Measurements from ENCODE around the gene PRR12.

The PRR12 gene

DNA sequence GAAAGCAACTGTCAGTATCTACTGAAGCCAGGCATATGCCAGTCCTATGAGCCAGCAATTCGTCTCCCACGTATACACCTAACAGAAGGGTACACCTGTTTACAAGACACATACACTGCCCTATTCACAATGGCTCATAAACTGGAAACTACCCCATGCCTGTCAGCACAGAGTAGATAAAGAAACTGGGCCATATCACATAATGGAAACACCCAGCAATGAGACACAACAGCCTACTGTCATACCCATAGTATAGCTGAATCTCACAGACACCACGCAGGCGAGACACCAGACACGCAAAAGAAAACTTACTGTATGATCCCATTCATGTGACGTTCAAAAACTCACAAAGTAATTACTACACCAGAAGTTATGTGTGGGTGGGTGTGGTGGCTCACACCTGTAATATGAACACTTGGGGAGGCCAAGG lies 26.4 kb upstream of the PRR12 start:
- H3K36me3 ChIP-seq (ENCODE audit: control insufficient read depth, insufficient read depth, low read length): peaks cover 2% of the 10 kb centered on the region
- 92% methylated on average over 6 of the region's 6 CpGs for WGBS, 2 experiments
- H3K27me3 ChIP-seq (ENCODE audit: control insufficient read depth, insufficient read depth, low read length, poor library complexity, severe bottlenecking): no peaks in the 10 kb centered on the region
- H3K9me3 ChIP-seq (ENCODE audit: control insufficient read depth, low read length): no peaks in the 10 kb centered on the region
- H3K4me1 ChIP-seq (ENCODE audit: control insufficient read depth, insufficient read depth, low read length): no peaks in the 10 kb centered on the region
- no peak overlapping the region for H3K27ac ChIP-seq (ENCODE audit: insufficient read depth, low read depth, low read length, poor library complexity, severe bottlenecking)
- no peak overlapping the region for H3K4me3 ChIP-seq (ENCODE audit: insufficient read depth, low read depth, low read length)

GRCh38 chr19:49565261-49565660 lies 25.7 kb upstream of the PRR12 start:
- Histone ChIP-seq H3K4me1 (ENCODE audit: control insufficient read depth, insufficient read depth, low read length) (peaks cover under 1% of the 10 kb centered on the region), H3K27me3 (ENCODE audit: control insufficient read depth, insufficient read depth, low read length, poor library complexity, severe bottlenecking) (no peaks in the 10 kb centered on the region), H3K4me3 (ENCODE audit: insufficient read depth, low read depth, low read length) (no peak overlapping the region), H3K36me3 (ENCODE audit: control insufficient read depth, insufficient read depth, low read length) (no peaks in the 10 kb centered on the region), H3K9me3 (ENCODE audit: control insufficient read depth, low read length) (no peaks in the 10 kb centered on the region), H3K27ac (ENCODE audit: insufficient read depth, low read depth, low read length, poor library complexity, severe bottlenecking) (no peak overlapping the region)
- 87 to 96% methylated on average over 4 of the region's 4 CpGs for WGBS, 2 experiments

GRCh38 chr19:49566302-49566701 lies 24.7 kb upstream of the PRR12 start:
- 93 to 94% methylated on average over 3 of the region's 3 CpGs for WGBS, 2 experiments

GRCh38 chr19:49567861-49568441 lies 23.0 kb upstream of the PRR12 start:
- 92 to 94% methylated on average over 9 of the region's 9 CpGs for WGBS, 2 experiments
- Histone ChIP-seq H3K9me3 (ENCODE audit: control insufficient read depth, low read length) (no peaks in the 10 kb centered on the region), H3K4me3 (ENCODE audit: insufficient read depth, low read depth, low read length) (no peak overlapping the region), H3K27ac (ENCODE audit: insufficient read depth, low read depth, low read length, poor library complexity, severe bottlenecking) (no peak overlapping the region), H3K27me3 (ENCODE audit: control insufficient read depth, insufficient read depth, low read length, poor library complexity, severe bottlenecking) (no peaks in the 10 kb centered on the region), H3K36me3 (ENCODE audit: control insufficient read depth, insufficient read depth, low read length) (no peaks in the 10 kb centered on the region), H3K4me1 (ENCODE audit: control insufficient read depth, insufficient read depth, low read length) (peaks cover 6% of the 10 kb centered on the region)

More at GRCh38 chr19:49566302-49566701, 24.7 kb upstream of the PRR12 start:
- Histone ChIP-seq H3K27me3 (ENCODE audit: control insufficient read depth, insufficient read depth, low read length, poor library complexity, severe bottlenecking) (no peaks in the 10 kb centered on the region), H3K27ac (ENCODE audit: insufficient read depth, low read depth, low read length, poor library complexity, severe bottlenecking) (no peak overlapping the region), H3K36me3 (ENCODE audit: control insufficient read depth, insufficient read depth, low read length) (no peaks in the 10 kb centered on the region), H3K9me3 (ENCODE audit: control insufficient read depth, low read length) (no peaks in the 10 kb centered on the region), H3K4me3 (ENCODE audit: insufficient read depth, low read depth, low read length) (no peak overlapping the region), H3K4me1 (ENCODE audit: control insufficient read depth, insufficient read depth, low read length) (peaks cover 6% of the 10 kb centered on the region)

GRCh38 chr19:49570138-49570856 lies 20.7 kb upstream of the PRR12 start:
- 41% methylated on average over 14 of the region's 14 CpGs for WGBS, 2 experiments

DNA sequence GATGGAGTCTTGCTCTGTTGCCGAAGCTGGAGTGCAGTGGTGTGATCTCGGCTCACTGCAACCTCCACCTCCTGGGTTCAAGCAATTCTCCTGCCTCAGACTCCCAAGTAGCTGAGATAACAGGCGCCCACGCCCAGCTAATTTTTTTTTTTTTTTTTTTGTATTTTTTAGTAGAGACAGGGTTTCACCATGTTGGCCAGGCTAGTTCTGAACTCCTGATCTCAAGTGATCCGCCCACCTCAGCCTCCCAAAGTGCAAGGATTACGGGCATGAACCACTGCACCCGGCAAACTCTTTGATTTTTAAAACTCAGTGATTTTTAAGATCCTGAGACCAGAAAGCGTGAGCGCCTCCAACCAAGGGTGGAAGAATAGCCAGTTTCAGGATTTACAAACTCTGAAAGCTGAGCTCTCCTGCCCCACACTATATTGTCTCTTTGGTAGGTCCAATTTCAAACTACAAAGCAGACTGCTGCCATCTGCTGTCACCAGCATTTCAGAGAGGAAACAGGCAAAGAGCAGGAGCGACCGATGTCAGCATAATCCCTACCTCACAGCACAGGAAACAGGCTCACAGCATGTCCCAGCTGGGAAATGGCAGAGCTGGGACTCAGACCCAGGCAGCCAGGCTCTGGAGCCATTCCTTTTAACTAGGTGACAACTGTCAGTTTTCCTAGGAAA lies 19.8 kb upstream of the PRR12 start:
- 79 to 80% methylated on average over 11 of the region's 11 CpGs for WGBS, 2 experiments
- H3K4me3 ChIP-seq (ENCODE audit: insufficient read depth, low read depth, low read length): no peak overlapping the region
- H3K9me3 ChIP-seq (ENCODE audit: control insufficient read depth, low read length): no peaks in the 10 kb centered on the region
- H3K27me3 ChIP-seq (ENCODE audit: control insufficient read depth, insufficient read depth, low read length, poor library complexity, severe bottlenecking): no peaks in the 10 kb centered on the region
- peak overlapping the region; percentile 55 for H3K27ac ChIP-seq (ENCODE audit: insufficient read depth, low read depth, low read length, poor library complexity, severe bottlenecking)
- H3K4me1 ChIP-seq (ENCODE audit: control insufficient read depth, insufficient read depth, low read length): peaks cover 6% of the 10 kb centered on the region
- H3K36me3 ChIP-seq (ENCODE audit: control insufficient read depth, insufficient read depth, low read length): peaks cover 9% of the 10 kb centered on the region

More at GRCh38 chr19:49570138-49570856, 20.7 kb upstream of the PRR12 start:
- no peaks in the 10 kb centered on the region for H3K27me3 ChIP-seq (ENCODE audit: control insufficient read depth, insufficient read depth, low read length, poor library complexity, severe bottlenecking)
- H3K36me3 ChIP-seq (ENCODE audit: control insufficient read depth, insufficient read depth, low read length): peaks cover 6% of the 10 kb centered on the region
- H3K4me3 ChIP-seq (ENCODE audit: insufficient read depth, low read depth, low read length): no peak overlapping the region
- H3K4me1 ChIP-seq (ENCODE audit: control insufficient read depth, insufficient read depth, low read length): peaks cover 6% of the 10 kb centered on the region
- H3K27ac ChIP-seq (ENCODE audit: insufficient read depth, low read depth, low read length, poor library complexity, severe bottlenecking): no peak overlapping the region
- H3K9me3 ChIP-seq (ENCODE audit: control insufficient read depth, low read length): no peaks in the 10 kb centered on the region

- WGBS, 2 experiments: 94 to 97% methylated on average over 7 of the region's 7 CpGs
- no peaks in the 10 kb centered on the region for H3K27me3 ChIP-seq (ENCODE audit: control insufficient read depth, insufficient read depth, low read length, poor library complexity, severe bottlenecking)
Measured at GRCh38 chr19:49573009-49573408, 18.0 kb upstream of the PRR12 start.

DNA sequence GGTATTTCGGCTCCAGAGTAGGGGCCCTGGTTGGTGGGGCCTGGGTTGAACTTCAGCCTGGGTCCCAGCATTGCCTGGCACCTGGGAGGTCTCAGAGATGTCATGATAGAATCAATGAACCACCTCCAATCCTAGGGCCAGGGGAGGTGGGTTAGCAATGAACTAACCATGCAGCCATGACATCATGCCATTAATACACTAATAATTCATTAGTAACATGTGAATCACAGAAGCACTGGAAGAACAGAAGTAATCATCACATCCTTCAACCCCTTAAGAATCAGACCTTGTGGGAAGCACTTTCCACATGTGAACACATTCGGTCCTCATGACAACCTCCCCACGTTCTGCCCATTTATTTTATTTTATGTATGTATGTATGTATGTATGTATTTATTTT lies 17.6 kb upstream of the PRR12 start:
- Histone ChIP-seq H3K9me3 (ENCODE audit: control insufficient read depth, low read length) (no peaks in the 10 kb centered on the region), H3K4me3 (ENCODE audit: insufficient read depth, low read depth, low read length) (no peak overlapping the region), H3K4me1 (ENCODE audit: control insufficient read depth, insufficient read depth, low read length) (peaks cover 6% of the 10 kb centered on the region), H3K36me3 (ENCODE audit: control insufficient read depth, insufficient read depth, low read length) (peaks cover 9% of the 10 kb centered on the region), H3K27me3 (ENCODE audit: control insufficient read depth, insufficient read depth, low read length, poor library complexity, severe bottlenecking) (no peaks in the 10 kb centered on the region), H3K27ac (ENCODE audit: insufficient read depth, low read depth, low read length, poor library complexity, severe bottlenecking) (no peak overlapping the region)
- WGBS, 2 experiments: 95 to 96% methylated on average over 1 of the region's 3 CpGs

More at GRCh38 chr19:49573009-49573408, 18.0 kb upstream of the PRR12 start:
- Histone ChIP-seq H3K4me1 (ENCODE audit: control insufficient read depth, insufficient read depth, low read length) (peaks cover 6% of the 10 kb centered on the region), H3K36me3 (ENCODE audit: control insufficient read depth, insufficient read depth, low read length) (peaks cover 9% of the 10 kb centered on the region), H3K9me3 (ENCODE audit: control insufficient read depth, low read length) (no peaks in the 10 kb centered on the region), H3K4me3 (ENCODE audit: insufficient read depth, low read depth, low read length) (no peak overlapping the region), H3K27ac (ENCODE audit: insufficient read depth, low read depth, low read length, poor library complexity, severe bottlenecking) (no peak overlapping the region)

GRCh38 chr19:49574206-49574755 lies 16.7 kb upstream of the PRR12 start:
- H3K9me3 ChIP-seq (ENCODE audit: control insufficient read depth, low read length): no peaks in the 10 kb centered on the region
- peaks cover 9% of the 10 kb centered on the region for H3K36me3 ChIP-seq (ENCODE audit: control insufficient read depth, insufficient read depth, low read length)
- H3K27ac ChIP-seq (ENCODE audit: insufficient read depth, low read depth, low read length, poor library complexity, severe bottlenecking): no peak overlapping the region
- no peaks in the 10 kb centered on the region for H3K27me3 ChIP-seq (ENCODE audit: control insufficient read depth, insufficient read depth, low read length, poor library complexity, severe bottlenecking)
- H3K4me1 ChIP-seq (ENCODE audit: control insufficient read depth, insufficient read depth, low read length): peaks cover 6% of the 10 kb centered on the region
- 93 to 94% methylated on average over 2 of the region's 2 CpGs for WGBS, 2 experiments
- no peak overlapping the region for H3K4me3 ChIP-seq (ENCODE audit: insufficient read depth, low read depth, low read length)

GRCh38 chr19:49579193-49579592 lies 11.8 kb upstream of the PRR12 start:
- H3K27me3 ChIP-seq (ENCODE audit: control insufficient read depth, insufficient read depth, low read length, poor library complexity, severe bottlenecking): no peaks in the 10 kb centered on the region
- WGBS, 2 experiments: 94 to 100% methylated on average over 4 of the region's 4 CpGs
- H3K27ac ChIP-seq (ENCODE audit: insufficient read depth, low read depth, low read length, poor library complexity, severe bottlenecking): no peak overlapping the region
- no peaks in the 10 kb centered on the region for H3K9me3 ChIP-seq (ENCODE audit: control insufficient read depth, low read length)
- no peaks in the 10 kb centered on the region for H3K4me1 ChIP-seq (ENCODE audit: control insufficient read depth, insufficient read depth, low read length)
- H3K36me3 ChIP-seq (ENCODE audit: control insufficient read depth, insufficient read depth, low read length): peaks cover 9% of the 10 kb centered on the region
- H3K4me3 ChIP-seq (ENCODE audit: insufficient read depth, low read depth, low read length): peak overlapping the region; percentile 57

Data from ectodermal cell (in vitro differentiated cells).